Measurements from ENCODE around the gene SF1.

The SF1 gene

GRCh38 chr11:64801158-64801464, 22.8 kb upstream of the SF1 start:
- DNase-seq = no peak

DNA sequence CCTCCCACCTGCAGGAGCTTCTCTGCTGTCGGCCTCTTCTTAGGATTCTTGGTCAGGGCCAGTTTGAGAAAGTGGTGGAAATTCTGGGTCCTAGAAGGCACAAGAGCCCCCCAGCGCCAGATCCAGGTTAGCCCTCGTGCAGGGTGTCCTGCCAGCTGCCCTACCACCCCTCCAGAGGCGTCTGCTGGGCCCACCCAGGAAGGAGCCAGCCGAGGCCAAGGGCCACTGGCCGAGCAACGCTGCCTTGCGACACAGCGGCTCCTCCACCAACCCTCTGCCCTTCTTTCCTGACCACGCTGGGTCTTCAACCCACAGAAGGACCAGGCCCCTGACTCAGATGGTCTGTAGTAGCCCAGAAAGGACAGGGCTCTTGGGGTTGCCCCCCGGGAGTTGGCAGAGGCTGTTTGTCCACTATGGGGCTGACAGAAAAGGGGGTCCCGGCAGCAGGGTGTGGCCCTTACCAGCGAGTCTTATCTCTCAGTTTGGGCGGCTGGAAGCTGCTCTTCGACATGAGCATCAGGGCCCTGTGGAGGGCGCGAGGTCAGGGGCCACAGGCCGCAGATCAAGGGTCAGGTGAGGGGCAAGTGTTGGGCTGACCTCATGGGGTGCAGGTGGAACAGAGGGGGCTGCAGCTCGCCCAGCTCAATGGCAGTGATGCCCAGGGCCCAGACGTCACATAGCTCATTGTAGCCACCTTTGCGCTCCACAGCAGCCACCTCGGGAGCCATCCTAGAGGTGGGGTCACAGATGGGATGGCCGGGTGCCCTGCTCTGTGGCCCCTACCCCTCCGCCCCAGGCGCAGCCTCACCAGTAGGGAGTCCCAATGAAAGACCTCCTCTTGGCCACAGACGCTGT, 22.2 kb upstream of the SF1 start:
- DNase-seq = no peak

DNA sequence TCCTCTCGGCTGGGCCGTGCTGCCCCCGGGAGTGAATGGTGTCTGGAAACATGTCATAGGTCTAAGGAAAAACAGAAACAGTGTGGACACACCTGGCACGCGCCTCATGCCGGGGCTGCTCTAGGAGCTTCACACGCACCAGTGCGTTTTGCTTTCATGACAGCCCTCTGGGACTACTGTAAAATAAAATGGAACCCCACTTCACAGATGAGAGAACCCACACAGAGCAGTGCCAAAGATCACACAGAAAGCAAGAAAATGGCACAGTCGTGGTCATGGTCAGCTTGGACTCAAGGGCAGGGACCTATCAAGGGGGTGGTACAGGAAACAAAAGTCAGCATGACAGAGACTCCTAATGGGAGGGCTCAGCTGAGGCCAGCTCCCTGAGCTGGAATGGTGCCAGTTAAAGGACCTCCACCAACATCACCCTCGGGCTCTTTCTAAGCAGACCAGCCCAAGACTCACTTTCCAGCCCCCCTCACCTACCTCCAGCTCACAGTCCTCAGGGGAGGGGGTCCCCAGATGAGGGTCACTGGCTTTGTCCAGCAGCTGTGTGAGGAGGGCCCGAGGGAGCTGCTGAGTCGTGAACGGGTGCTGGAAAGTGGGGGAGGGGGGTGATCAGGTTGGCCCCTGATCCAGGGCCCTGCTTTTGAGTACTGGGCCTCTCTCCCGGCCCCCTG, 21.4 kb upstream of the SF1 start:
- DNase-seq = no peak

DNA sequence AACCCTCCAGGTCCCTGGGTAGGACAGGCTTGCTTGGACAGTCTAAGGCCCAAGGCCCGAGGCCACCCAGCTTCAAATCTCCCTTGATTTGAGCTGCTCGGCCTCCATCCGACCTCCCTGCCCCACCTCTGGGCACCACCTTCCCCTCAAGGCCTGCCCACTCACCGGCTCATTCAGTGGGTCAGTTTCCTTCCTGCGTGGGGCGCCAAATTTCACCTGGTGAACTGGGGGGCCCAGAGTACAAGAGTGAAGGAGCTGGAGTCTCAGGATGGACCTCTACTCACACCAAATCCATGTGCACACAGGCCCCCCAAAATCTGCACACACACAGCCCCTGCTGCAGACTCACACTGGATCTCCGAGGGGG, 20.9 kb upstream of the SF1 start:
- no peak for DNase-seq

DNA sequence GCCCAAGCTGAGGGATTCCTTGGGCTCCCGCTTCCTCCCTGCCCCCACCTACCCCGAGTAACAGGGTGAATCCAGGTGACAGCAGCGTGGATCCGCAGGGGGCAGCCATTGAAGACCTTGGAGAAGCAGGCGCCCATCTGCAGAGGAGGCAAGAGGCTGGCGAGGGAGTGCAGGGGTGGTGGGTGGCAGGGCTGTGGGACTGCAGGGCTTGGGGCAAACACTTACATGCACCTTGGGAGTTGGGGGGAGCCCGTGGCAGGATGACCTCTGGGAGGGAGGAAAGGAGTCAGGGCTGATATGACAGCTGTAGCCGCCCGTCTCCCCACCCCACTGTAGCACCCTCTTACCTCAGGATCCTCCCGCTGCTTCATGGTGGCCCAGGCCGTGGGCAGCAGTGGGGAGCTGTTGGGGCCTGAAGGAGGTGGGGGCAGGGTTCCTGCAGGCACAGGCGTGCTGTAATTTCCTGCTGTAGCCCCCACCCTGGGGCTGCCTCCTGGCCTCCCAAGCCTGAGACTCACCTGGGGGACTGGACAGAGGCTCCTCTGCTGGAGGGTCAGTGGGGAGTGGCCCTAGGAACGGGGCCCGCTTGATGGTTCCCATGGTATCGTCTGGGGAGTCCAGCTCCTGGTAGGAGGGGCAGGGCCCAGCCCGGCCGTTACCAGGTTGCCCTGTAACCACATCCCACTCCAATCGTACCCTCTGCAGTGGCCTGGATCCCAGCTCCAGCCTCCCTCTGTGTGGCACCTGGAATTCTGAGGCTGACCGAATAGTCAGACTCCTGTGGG, 18.6 kb upstream of the SF1 start:
- no peak for DNase-seq

- DNase-seq = no peak
Observed at GRCh38 chr11:64796047-64796756, 17.9 kb upstream of the SF1 start.

DNA sequence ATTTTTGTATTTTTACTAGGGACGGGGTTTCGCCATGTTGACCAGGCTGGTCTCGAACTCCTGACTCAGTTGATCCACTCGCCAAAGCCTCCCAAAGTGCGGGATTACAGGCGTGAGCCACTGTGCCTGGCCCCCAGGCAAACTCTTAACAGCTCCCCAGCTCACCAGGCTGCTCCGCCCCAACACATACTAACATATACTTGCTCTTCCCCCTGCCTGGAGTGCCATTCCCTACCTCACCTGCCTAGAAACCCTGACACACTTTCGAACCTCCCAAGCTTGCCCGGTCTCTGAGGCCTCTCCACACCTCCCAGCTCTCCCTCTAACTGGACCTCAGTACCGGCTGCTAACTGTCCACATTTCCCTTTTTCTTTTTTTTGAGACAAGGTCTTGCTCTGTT, 16.2 kb upstream of the SF1 start:
- DNase-seq = no peak

- no peak for DNase-seq
Observed at GRCh38 chr11:64793271-64794160, 15.2 kb upstream of the SF1 start.

- DNase-seq = no peak
Observed at GRCh38 chr11:64792482-64792881, 14.1 kb upstream of the SF1 start.

GRCh38 chr11:64791781-64792291, 13.5 kb upstream of the SF1 start:
- no peak for DNase-seq

- DNase-seq = no peak
Observed at GRCh38 chr11:64790205-64791095, 12.1 kb upstream of the SF1 start.

DNA sequence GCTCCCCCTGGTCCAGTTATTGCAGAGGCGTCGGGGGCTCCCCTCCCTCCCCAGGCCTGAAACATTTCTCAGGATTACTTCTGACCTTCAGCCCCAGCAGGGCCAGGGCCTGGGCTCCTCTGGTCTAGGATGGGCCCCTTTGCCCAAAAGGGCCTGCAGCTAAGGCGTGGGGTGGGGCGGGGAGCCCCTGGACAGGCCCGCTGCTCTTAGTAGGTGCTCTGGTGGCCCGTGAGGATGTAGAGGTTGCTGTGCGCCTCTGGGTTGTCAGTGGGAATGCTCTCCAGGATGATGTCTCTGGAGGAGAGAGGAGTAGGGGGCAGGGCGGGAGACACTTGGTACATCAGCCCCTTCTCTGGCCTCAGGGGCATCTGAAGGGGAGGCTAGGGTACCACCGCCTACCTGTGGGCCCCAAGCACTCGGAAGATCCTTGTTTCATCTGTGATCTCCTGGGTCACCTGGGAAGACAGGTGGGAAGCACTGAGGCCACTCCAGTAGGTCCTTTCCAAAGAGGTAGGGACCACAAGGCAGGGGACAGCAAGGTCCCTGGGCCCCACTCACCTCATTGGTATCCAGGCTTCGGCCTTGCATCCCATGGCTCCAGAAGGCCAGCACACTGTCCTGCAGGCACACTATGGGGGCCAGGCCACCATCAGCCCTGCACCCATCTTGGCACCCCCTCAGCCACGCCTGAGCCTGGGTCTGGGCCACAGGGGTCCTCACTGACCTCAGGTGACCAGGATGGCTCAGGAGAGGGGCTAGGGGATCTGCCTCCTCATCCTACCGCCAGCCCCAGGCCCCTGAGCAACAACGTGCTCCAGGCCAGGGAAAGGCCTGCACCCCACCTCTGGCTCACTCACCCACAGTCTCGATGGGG, 11.2 kb upstream of the SF1 start:
- no peak for DNase-seq

DNA sequence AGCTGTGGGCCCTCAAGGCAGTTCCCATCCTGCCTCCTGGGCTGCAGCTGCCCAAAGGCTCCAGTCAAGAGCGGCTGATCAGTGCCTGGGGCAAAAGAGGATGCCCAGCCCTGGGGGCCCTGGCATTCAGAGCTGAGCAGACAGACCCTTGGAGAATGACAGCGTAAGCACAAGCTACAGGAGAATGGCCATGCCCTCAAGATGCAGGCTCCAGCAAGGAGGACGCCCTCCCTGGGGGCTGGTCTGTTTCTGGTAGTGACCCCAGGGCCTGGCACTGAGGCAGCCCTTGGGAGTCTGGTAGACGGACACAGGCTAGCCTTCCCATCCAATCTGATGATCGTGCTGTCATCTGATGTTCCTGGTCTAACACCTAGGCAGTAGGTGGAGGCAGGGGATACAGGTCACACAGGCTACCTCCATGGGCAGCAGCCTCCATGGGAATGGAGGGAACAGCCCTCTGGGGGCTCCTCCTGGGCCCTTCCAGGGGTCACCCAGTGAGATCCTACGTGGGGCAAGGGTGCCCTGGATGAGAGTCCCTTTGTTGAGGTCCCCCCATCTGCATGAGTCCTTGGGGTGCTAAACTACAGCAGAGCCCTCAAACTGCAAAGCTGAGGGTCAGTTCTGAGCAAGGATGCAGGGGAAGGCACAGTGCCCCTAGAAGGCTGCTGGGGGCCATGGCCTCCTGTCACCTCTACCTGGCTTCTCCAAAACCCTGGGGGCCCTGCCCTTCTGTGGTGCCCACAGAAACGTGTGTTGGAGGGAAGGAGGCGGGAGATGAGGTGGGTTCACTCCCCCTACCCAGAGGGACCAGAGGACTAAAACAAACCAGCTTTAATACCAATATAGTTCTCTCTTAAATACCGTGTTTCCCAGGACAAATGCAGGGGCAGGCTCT, 10.2 kb upstream of the SF1 start:
- DNase-seq = no peak

DNA sequence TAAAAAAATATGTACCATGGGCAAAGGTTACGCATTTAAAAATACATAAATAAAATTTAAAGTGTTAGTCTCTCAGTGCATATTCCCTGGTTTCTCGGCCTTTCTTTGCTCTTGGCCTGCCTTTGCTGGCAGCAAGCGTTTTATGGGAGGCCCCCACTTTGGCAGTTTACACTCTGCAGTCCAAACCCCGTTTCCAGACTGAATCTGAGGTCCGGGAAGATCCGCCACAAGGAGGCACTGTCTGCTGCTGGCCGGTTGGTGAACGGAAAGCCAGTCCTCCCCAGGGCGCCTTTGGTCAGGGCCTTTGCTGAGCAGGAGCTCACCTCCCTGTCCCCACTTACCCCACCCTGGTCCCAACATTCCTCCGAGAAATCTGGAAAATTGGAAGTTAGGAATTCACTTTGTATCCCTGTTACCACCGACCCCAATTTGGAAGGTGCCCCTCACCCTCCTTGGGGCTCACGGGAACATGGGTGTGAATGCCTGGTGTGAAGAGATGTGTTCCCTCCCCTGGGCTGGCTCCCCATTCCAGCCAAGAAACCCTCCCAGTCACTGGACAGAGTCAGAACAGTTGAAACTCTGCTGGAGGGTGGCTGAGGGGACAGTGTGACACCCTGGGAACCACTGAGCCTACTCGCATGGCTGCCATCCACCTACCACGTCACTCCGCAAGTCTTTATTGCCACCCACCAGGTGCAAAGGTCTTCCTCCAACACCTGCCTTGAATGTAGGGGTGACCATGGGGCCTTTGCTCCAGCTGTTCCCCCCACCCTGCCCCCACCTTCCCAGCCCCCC, 9.4 kb upstream of the SF1 start:
- DNase-seq = no peak

- no peak for DNase-seq
Observed at GRCh38 chr11:64786308-64786707, 8.0 kb upstream of the SF1 start.

DNA sequence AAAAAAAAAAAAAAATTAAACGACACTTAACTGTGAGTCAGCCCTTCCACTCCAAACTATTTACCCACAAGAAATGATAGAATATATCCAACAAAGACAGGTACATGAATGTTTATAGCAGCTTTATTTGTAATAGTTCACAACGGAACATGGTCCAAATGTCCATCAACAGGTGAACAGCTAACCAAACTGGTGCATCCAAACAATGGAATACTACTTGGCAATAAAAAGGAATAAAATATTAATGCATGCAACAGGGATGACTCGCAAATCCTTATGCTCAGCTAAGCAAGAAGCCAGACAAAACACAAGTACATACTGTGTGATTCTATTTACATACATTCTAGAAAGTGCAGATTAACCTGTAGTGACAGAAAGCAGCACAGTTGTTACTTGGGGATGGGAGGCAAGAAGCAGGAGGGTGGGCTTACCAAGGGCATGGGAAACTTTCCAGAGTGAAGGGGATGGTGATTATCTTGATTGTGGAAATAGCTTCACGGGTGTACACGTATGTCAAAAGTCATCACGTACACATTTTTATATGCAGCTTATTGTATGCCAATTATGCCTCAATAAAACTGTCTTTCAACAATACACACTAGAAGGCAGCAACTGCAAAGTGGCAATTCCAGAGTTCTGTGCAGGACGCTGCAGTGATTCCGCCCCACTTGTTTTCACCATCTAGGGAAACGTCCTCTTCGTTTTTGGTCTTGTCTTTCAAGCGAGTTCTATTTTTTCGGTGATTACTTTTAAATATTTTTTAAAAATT, 6.7 kb upstream of the SF1 start:
- DNase-seq = no peak

DNA sequence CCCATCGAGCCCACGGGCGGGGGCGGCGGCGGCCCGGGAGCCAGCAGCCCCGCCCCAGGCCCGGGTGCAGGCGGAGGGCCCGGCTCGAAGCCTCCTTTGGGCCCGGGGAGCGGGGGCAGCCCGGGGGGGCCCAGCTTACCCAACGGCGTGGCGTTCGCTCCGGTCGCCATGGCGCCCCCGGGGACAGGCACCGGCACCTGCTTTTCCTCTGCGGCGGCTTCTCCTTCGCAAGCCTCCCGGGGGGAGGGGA, 194 bp downstream of the SF1 start:
- no peak for DNase-seq
